ENCODE data around the gene ANKRD49. TPM values are rescaled to one million over a fixed set of nuclear protein-coding genes. Genes with fewer than 3 reads are reported as not detected.

ANKRD49 gene
- total RNA-seq = 7.0 and 10.8 TPM in 2 replicates

DNA sequence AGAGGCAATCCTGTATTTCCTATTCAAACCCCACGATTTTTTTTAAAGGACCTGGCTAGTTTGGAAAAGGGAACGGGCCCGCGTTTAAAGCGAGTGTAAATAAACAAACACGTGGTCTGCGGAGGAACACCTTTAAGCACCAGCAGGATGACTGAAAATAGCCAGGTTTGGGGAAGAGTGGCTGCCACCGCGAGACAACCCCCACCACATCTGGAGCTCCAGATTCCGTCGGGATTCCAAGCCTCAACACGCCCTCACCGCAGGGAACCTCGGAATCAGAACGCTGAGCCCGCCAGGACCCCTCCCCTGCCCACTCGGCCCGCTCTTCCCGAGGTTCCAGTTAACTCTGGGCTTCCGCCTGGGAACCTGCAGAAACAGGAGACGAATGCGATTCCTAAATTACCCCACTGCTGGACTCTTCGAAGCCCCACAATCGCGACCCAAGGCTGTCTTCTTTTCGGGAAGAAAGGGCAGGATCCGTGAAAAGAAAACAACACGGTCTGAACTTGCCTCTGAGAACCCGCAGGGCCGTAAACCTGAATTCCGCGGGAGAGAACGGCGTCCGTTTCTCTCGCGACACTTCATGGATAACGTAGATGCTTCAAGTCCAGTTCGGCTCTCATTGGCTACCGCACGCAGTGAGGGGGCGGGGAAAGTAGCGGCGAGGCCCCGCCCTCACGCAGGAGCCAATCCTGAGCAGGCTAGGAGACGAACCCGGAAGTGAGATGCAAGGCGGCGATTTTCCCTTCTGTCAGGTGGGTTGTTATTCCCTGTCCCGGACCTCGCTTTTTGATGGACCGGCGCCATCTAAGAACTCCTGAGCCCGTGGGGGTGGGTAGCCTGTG, at the start of gene ANKRD49, which contains the start of gene MRE11:
TSS of gene ANKRD49 (plus strand) at position 704 of the 845 bp plus-strand sequence. CDS start 2,710 bp downstream, outside the sequence.
TSS of gene MRE11 (minus strand) at position 564 of the 845 bp plus-strand sequence. CDS start 1,043 bp downstream, outside the sequence.

DNA sequence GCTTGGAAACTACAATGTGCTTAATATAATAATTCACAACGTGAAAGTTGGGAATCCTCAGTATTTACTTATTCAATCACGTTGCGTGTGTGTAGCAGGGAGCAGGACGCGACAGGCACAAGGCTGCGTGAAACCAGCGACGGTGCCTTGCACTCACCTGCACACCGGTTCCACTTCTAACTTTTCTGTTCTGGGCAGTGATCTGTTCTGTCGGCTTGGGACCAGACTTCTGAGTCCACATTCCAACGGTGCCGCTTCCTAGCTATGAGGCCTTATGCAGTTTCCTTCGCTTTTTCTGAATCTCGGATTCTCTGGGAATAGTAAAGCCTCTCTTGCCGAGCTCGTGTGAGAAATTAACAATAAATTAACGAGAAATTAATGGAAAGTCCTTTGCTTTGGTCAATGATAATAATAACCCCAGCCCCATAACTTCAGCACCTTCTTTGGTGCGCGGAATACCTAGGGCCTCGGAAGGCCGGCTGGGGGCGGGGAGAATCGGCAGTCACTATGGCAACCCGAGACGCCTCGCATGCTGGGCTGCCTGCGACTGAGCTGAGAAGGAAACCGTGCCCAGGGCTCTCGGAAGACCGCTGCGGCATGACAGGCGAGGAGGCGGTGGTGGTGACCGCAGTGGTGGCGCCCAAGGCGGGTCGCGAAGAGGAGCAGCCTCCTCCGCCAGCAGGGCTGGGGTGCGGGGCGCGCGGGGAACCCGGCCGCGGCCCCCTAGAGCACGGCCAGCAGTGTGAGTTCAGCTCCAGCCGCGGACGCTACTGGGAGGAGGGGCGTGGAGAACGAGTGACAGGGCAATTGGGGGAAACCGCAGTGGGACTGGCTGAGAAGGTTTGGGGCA, 18.4 kb downstream of the ANKRD49 start, which contains the start of gene C11orf97:
TSS of gene C11orf97 (plus strand) at position 530 of the 850 bp plus-strand sequence. CDS start at position 598, 68 bp downstream.

DNA sequence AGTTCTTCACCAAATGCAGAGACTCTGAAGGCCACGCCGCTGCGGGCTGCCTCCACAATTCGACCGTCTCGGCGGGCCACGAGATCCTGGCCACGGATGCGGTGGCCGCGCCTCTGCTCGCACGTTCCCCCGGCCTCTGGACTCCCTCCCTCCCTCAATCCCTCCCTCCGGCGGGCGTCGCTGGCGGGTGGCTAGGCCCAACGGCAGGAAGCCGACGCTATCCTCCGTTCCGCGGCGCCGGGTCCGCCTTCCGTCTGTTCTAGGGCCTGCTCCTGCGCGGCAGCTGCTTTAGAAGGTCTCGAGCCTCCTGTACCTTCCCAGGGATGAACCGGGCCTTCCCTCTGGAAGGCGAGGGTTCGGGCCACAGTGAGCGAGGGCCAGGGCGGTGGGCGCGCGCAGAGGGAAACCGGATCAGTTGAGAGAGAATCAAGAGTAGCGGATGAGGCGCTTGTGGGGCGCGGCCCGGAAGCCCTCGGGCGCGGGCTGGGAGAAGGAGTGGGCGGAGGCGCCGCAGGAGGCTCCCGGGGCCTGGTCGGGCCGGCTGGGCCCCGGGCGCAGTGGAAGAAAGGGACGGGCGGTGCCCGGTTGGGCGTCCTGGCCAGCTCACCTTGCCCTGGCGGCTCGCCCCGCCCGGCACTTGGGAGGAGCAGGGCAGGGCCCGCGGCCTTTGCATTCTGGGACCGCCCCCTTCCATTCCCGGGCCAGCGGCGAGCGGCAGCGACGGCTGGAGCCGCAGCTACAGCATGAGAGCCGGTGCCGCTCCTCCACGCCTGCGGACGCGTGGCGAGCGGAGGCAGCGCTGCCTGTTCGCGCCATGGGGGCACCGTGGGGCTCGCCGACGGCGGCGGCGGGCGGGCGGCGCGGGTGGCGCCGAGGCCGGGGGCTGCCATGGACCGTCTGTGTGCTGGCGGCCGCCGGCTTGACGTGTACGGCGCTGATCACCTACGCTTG, 50.2 kb downstream of the ANKRD49 start, which contains the start of gene FUT4:
TSS of gene FUT4 (plus strand) at position 227 of the 951 bp plus-strand sequence. CDS start at position 440, 213 bp downstream.

Other genes with a start within 250 kb of the ANKRD49 start
- not detected in 2 replicates for gene IZUMO1R, start 189.4 kb upstream of the ANKRD49 start, total RNA-seq
- gene GPR83, start 92.6 kb upstream of the ANKRD49 start, total RNA-seq = 0.09 TPM in 1 of 2 replicates, not detected in the other
- gene MRE11, start 140 bp upstream of the ANKRD49 start, total RNA-seq = 11.4 and 12.2 TPM in 2 replicates
- not detected in 2 replicates for gene C11orf97, start 18.5 kb downstream of the ANKRD49 start, total RNA-seq
- gene FUT4, start 49.9 kb downstream of the ANKRD49 start, total RNA-seq = 3.0 and 4.1 TPM in 2 replicates
- 0.18 and 1.0 TPM in 2 replicates for gene PIWIL4, start 73.4 kb downstream of the ANKRD49 start, total RNA-seq

All from endothelial cell of coronary artery (primary cell).